Upper lobe of right lung (tissue), 1 donor: ENCODE results near the gene MYL3. TPM values are rescaled to one million over a fixed set of nuclear protein-coding genes. Genes with fewer than 3 reads are reported as not detected.

Experiments used
- ATAC-seq: fragments of 200-7000 bp; cut with Tn5 transposase; one replicate; pipeline ENCODE4 v1.9.1; 2020; ENCODE audit warnings: mild to moderate bottlenecking, moderate library complexity
- DNase-seq: peaks from one replicate; pipeline ENCODE4 v3.0.0-alpha.2; 2020
- H3K27ac ChIP-seq: fragments of 200-600 bp; one replicate; pipeline ENCODE4 v1.8.0; 2022
- H3K27me3 ChIP-seq: fragments of 200-600 bp; one replicate; pipeline ENCODE4 v1.8.0; 2022; ENCODE audit warnings: mild to moderate bottlenecking
- H3K36me3 ChIP-seq: fragments of 200-600 bp; one replicate; pipeline ENCODE4 v1.8.0; 2022
- H3K4me1 ChIP-seq: fragments of 200-600 bp; one replicate; pipeline ENCODE4 v1.8.0; 2022
- H3K4me3 ChIP-seq: fragments of 200-600 bp; one replicate; pipeline ENCODE4 v1.8.0; 2022; ENCODE audit warnings: mild to moderate bottlenecking
- H3K9me3 ChIP-seq: fragments of 200-600 bp; one replicate; pipeline ENCODE4 v1.8.0; 2022
- CTCF ChIP-seq: fragments of 200-600 bp; IDR thresholded peaks from one replicate; pipeline ENCODE4 v1.8.0; 2022; ENCODE audit warnings: antibody characterized with exemption
- intact Hi-C: fragments of 100-400 bp; cut with DNase I; formaldehyde crosslinking; loops from one replicate; pipeline ENCODE4 v1.11.0; 2022
- total RNA-seq: library from RNA; stranded (reverse); fragmentation: NEBNext Ultra II Directional; extraction: Animal tissue kit (Norgen Biotek cat#: 25700); gene quantifications from one replicate; pipeline ENCODE4 v1.2.1, GENCODE V29; 2021
- donor health status: DM: no; HTN: yes; CAD: no; lungs with severe emphysema.

The MYL3 gene
- total RNA-seq, 1 donor from 2014 or later, result 3.8 TPM

- TF ChIP-seq CTCF, result no peak
- no peaks in the 10 kb centered on the region for H3K36me3 ChIP-seq
- intact Hi-C loops, result no loop called here
- no peak overlapping the region for H3K4me3 ChIP-seq
- ATAC-seq (no peak), DNase-seq (no peak)
- H3K27me3 ChIP-seq, result no peaks in the 10 kb centered on the region
- H3K9me3 ChIP-seq, result peaks cover 13% of the 10 kb centered on the region
- H3K4me1 ChIP-seq, result peaks cover 4% of the 10 kb centered on the region
- H3K27ac ChIP-seq, result no peak overlapping the region
These were observed 22.8 kb downstream of the MYL3 start for GRCh38 chr3:46840491-46840890.

DNA sequence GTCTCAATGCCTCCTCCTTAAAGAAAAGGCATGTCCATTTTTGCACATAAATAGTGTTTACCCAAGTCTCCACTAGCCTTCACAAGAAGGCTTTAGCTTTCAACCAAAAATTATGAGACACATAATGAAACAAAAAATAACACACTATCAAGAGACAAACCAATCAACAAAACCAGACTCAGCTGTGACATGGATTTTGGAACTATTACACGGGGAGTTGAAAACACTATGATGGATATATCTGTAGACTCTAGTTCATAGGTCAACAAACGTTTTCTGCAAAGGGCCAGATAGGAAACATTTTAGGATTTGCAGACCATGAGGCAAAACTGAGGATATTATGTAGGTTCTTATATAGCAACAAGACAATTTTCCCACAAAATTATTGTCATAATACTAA is 24.9 kb downstream of the MYL3 start:
- Histone ChIP-seq H3K36me3 (no peaks in the 10 kb centered on the region), H3K4me1 (no peaks in the 10 kb centered on the region), H3K9me3 (peaks cover 13% of the 10 kb centered on the region), H3K27ac (no peak overlapping the region), H3K27me3 (no peaks in the 10 kb centered on the region), H3K4me3 (no peak overlapping the region)
- intact Hi-C loops, result no loop called here
- no peak for DNase-seq
- no peak for TF ChIP-seq CTCF
- ATAC-seq, result no peak

- Histone ChIP-seq H3K36me3 (no peaks in the 10 kb centered on the region), H3K9me3 (peaks cover 6% of the 10 kb centered on the region), H3K4me1 (no peaks in the 10 kb centered on the region), H3K27ac (no peak overlapping the region), H3K4me3 (no peak overlapping the region), H3K27me3 (no peaks in the 10 kb centered on the region)
- DNase-seq (no peak), ATAC-seq (no peak)
- no peak for TF ChIP-seq CTCF
- intact Hi-C loops, result no loop called here
These were observed 27.8 kb downstream of the MYL3 start for GRCh38 chr3:46835491-46835890.

DNA sequence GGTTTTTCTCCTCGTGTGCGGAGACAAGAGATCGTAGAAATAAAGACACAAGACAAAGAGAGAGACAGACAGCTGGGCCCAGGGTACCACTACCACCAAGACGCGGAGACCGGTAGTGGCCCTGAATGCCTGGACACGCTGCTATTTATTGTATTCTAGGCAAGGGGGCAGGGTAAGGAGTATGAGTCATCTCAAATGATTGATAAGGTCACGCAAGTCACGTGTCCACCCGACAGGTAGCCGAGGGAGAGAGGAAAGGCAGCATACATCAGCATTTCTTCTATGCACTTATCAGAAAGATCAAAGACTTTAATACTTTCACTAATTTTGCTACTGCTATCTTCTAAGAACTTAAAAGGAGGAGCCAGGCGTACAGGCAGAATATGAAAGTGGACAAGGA is 28.2 kb downstream of the MYL3 start:
- Histone ChIP-seq H3K4me3 (no peak overlapping the region), H3K4me1 (no peaks in the 10 kb centered on the region), H3K9me3 (peaks cover 6% of the 10 kb centered on the region), H3K36me3 (no peaks in the 10 kb centered on the region), H3K27ac (no peak overlapping the region), H3K27me3 (no peaks in the 10 kb centered on the region)
- intact Hi-C loops, result no loop called here
- TF ChIP-seq CTCF, result no peak
- DNase-seq (no peak), ATAC-seq (no peak)

DNA sequence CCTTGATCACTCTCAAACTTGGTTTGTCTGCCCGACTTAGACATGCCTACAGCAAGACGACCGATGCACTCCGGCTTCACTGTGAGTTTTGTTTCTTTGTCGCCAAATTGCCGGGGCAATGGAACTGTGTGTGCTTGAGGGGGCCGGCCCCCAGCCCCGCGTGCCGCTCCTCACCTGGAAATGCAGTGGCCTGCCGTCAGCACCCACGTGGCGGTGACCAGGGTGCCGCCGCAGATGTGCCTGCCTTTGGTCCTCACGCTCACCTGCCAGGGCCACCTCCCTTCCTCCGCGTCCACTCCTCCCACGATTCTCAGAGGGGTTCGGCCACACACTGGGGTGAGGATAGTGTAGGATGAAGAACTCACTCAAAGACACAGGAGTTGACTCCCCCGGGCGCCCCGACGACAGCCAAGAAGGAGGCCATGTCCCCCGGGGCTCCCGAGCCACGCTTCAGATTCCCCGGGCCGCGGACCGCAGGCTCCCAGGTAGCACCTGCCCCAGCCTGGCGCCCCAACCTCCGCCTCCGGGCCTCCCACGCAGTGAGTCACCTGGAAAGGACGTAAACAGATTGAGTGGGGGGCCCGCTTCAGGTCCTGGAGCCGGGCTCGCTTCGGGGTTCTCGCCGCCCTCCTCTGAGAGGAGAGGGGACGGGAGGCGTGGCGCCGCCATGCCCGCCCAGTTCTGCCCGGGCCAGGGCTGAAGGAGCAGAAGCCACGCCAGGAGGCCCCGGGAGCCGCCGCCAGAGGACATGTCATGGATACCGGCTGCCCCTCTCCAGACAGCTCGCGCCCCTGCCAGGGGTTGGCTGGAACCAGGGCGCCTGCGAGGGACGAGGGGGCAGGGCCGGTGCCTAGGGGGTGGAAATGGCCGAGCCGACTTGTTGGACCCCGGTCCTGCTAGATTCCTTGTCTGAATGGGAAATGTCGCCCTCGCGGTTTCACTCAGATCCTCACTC is 29.6 kb downstream of the MYL3 start:
- Histone ChIP-seq H3K27me3 (no peaks in the 10 kb centered on the region), H3K4me3 (no peak overlapping the region), H3K27ac (no peak overlapping the region), H3K4me1 (no peaks in the 10 kb centered on the region), H3K36me3 (no peaks in the 10 kb centered on the region), H3K9me3 (peaks cover 6% of the 10 kb centered on the region)
- ATAC-seq (peak; percentile 35), DNase-seq (no peak)
- no peak for TF ChIP-seq CTCF
- intact Hi-C loops, result no loop called here
